Activated CD8-positive, alpha-beta memory T cell treated with anti-CD3 and anti-CD28 coated beads, Interleukin-2, amount 50 U/mL, for 24 hours (primary cell): ENCODE data around the gene NSD2.
A peak's percentile ranks its signal among the peaks of the same experiment; 100 is the strongest.
"Not testable (repeated sequence)": the region's sequence is repeated elsewhere in the genome, so short reads cannot be mapped to it uniquely, and the experiment has no call there.

ENCODE experiments used
- DNase-seq: peaks from one replicate; pipeline ENCODE4 v3.0.0-alpha.2; 2020; ENCODE audit errors: extremely low read depth

NSD2 gene

DNA sequence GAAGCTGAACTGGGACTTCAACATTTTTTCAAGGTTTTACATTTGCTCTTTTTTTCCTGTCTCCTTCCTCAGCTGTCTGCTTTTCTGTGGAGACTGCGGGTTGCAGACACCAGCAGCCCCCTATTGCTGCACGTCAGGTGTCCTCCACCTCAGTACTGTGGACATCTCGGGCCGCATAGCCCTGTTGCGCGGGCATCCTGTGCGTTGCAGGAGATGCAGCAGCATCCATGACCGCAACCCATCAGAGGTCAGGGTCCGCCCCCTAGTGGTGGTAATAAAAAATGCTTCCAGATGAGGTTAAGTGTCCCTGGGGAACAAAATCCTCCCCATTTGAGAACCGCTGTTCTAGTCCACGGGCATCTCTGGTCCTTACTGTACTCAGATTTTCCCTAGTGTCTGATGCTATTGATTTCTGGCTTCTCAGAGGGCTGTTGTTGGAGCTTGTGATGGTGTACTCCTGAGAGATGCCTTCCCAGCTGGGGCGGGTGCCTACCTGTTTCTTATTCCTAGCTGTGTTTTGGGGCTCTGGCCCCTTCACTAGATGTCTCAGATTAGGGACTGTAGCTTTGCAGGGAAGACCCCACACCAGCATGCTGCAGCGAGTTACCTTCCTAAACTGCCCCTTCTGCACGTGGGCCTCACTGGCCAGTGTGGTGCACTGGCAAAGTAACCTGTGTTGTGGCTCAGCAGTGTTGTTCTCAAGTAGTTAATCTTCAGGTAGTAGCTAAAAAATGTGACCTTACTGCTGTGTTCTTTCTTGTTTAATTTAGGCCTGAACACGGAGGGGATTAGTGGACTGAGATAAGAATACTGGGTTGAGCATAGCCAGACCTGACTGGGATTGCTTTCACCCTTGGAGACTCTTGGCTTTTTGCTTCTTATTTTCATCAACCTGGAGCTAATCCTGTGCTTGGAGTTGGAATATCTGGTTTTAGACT, 28.2 kb downstream of the NSD2 start:
- DNase-seq, result peak; percentile 20

DNA sequence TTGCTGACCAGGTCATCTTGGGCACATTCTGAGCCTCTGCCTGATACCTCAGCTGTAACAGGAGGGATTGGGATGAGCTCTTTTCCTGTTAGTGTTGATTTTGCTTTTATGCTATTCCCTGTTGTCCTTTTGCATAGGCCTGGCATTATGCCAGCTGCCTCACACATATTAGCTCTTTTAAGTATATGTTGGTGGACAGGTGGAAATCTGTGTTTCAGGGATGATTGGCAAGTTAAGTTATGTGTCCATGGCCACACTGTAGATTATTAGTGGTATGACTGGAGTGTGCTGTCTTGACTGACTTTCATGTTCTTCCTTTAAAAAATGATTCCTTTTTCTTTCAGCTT, 28.9 kb downstream of the NSD2 start:
- no peak for DNase-seq

DNA sequence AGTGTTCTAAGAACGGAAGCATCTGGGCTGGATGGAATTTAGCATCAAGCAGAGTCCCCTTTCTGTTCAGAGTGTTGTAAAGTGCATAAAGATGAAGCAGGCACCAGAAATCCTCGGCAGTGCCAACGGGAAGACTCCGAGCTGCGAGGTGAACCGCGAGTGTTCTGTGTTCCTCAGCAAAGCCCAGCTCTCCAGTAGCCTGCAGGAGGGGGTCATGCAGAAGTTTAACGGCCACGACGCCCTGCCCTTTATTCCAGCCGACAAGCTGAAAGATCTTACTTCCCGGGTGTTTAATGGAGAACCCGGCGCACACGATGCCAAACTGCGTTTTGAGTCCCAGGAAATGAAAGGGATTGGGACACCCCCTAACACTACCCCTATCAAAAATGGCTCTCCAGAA, 29.4 kb downstream of the NSD2 start:
- DNase-seq, result no peak

DNA sequence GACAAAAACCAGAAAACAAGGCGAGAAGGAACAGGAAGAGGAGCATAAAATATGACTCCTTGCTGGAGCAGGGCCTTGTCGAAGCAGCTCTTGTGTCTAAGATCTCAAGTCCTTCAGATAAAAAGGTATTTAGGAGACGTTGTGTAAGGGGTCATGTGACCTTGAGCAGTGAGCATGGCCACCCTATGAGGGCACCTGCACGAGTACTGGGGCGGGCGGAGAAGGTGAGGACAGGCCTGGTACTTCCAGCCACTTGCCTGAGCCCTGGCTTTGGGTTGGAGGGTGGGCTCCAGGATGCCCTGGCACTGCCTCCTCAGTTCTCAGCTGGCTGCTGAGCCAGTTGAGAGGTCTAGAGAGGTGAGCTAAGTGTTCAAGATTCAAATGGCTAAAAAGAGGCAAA, 29.9 kb downstream of the NSD2 start:
- no peak for DNase-seq

DNA sequence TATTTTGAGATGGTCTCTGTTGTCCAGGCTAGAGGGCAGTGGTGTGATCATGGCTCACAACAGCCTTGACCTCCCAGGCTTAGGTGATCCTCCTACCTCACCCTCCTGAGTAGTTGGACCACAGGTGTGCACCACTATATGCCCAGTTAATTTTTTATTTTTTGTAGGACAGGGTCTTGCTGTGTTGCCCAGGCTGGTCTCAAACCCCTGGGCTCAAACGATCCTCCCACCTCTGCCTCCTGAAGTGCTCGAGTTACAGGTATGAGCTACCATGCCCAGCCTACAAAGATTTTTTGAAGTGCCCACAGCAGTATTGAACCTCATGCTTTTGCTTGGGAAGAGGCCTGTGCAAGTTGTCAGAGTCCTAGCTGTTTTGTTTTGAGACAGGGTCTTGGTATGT, 31.1 kb downstream of the NSD2 start:
- no peak for DNase-seq

DNA sequence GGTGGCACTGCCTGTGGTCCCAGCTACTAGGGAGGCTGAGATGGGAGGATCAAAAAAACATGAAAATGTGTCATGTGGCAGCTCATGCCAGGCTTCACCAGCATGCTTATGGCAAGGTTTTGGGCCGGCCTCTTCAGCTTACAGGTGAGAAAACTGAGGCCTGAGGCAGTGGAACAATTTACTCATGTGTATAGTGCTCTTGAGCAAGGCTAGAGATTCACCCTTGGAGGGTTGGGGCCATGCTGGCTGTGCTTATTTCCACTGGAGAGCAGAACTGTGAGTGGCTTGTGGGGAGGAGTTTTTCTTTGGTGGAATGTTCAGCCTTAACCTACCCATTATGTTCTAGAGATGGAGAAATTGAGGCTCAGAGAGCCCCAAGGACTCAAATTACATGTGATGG, 31.8 kb downstream of the NSD2 start:
- no peak for DNase-seq

DNA sequence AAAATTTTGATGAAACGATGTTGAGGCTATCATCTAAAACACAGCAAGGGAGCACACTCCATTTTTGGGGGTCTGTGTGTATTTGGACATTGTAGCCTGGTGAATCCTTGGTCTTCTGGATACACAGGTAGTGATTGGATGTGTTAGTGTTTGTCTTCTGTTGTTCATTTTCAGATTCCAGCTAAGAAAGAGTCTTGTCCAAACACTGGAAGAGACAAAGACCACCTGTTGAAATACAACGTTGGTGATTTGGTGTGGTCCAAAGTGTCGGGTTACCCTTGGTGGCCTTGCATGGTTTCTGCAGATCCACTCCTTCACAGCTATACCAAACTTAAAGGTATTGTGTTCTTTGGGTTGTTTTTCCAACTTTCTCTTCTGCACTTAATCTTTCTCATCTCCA, 32.8 kb downstream of the NSD2 start:
- DNase-seq, result no peak

DNA sequence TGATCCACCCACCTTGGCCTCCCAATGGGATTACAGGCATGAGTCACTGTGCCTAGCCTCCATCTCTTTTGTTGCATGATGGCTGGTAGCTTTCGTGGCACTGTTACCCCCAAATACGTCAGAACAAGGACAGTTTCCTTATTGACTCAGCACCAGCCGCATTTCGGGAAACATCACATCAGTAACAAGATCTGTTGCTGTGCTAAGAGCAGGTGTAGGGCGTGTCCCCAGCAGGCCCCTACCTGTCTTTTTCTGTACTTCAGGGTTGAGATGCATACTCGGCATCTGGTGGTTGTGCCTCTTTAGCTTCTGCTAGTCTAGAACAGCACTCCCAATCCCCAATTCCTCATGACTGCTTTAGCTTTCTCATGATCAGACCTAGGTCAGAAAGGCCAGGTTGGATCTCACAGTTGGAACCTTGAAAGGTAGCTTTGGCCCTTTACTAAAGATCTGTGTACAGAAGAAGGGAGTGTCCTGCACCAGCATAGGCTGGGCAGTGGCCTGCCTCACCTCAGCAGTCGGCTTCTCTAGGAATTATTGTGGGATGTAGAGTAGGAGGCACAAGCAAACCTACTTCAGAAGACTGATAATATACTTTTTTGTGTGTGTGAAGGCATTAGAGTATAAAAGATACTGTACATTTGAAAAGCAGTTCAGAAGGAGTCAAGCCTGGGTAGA, 36.8 kb downstream of the NSD2 start:
- no peak for DNase-seq

DNA sequence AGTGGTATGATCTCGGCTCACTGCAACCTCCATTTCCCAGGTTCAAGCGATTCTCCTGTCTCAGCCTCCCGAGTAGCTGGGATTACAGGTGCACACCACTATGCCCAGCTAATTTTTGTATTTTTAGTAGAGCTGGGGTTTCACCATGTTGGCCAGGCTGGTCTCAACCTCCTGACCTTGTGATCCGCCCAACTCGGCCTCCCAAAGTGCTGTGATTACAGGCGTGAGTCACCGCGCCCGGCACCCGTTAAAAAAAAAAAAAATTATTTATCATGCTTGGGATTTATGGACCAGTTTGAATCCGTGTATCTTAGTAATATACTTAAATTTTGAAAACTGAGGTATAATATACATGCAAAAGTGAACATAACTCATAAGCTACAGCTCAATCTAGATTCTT, 38.5 kb downstream of the NSD2 start:
- DNase-seq, result not testable (repeated sequence)

DNA sequence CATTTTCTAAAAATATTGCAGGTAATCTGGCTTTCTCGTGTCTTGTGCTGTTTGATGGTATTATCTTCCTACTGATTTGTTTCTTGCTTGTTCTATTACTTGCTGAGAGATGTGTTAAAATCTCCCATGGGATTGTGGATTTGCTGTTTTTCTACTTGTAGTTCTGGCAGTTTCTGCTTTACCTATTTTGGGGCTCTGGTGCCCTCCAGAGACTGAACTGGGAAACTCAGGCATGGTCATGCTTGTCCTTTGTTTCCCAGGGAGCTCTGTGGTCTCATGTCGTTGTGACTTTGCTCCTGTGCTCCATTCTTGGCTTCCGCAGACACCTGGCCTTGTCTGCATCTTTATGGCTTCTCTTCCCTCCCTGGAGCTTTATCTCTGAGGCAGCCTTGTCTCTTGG, 39.5 kb downstream of the NSD2 start:
- no peak for DNase-seq

DNA sequence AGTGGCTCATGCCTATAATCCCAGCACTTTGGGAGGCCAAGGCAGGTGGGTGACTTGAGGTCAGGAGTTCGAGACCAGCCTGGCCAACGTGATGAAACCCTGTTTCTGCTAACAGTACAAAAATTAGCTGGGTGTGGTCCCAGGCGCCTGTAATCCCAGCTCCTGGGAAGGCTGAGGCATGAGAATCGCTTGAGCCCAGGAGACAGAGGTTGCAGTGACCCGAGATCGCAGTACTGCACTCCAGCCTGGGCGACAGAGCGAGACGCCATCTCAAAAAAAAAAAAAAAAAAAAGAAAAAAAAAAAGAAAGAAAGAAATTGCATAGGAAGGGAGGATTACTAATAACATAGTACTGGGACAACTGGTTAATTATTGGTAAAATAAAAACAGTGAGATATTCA, 40.1 kb downstream of the NSD2 start:
- DNase-seq, result not testable (repeated sequence)

DNA sequence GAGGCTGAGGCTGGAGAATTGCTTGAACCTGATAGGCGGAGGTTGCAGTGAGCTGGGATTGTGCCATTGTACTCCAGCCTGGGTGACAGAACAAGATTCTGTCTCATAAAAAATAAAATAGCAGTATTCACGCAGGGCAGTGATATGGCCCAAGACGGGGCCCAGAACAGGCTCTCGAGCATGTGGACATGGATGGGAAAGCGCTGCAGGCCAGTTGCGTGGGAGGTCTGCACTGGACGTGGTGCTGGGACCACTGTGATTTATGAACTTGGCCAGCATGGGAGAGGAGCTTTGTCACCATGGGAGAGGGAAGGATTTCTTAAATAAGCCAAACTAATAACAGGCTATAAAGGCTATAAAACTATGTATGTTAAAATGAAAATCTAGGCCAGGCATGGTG, 51.6 kb downstream of the NSD2 start:
- no peak for DNase-seq

DNA sequence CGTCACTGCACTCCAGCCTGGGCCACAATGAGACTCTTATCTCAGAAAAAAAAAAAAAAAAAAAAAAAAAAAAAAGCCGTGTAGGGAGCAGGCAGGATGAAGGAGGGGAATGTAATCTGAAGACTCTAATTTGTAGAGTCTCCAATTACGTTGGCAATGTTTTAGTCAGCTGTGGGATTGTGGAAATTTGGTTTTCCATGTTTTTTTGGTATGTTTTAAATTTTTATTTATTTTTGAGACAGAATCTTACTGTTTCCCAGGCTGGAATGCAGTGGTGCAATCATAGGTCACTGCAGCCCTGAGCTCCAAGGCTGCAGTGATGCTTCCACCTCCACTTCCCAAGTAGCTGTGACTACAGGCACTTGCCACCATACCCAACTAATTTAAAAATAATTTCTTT, 56.5 kb downstream of the NSD2 start:
- DNase-seq, result no peak

DNA sequence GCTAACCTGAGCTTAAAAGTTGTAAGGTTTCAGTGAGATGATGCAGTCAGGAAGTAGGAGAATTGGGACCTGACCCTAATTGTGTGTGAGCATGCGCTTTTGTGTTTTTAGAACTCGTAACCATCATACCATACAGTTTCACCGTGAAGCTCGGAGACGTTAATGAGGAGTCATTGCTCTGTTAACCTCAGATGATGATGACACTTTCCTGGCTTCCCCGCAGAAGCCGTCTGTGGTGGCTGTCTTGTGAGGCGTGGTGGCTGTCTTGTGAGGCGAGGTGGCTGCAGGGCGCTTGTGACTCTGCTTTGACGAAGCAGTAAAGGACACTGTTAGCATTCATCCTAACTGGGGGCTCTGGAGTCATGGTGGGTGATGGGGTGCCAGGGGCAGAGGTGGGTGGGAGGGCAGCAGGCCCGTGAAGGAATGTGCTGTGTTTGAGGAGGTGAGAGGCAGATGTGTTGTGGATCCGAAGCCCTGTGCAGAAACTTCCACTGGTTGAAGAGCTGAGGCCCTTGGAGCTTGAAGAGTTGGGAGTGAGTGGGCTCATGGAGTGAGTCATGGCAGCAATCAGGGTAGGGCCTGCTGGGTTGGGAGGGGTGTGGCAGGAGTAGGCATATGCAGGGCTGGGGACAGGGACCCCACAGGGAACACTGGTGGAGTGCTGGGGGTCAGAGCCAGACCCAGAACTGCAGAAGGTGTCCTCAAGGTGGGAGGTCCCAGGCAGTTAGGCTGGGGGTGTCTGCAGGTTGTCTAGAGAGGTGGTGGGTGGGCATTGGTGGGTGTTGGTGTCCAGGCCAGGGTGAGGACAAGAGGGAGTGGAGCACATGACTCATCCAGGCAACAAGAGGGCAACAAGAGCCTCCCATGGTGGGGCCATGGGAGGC, 57.4 kb downstream of the NSD2 start:
- DNase-seq, result no peak

DNA sequence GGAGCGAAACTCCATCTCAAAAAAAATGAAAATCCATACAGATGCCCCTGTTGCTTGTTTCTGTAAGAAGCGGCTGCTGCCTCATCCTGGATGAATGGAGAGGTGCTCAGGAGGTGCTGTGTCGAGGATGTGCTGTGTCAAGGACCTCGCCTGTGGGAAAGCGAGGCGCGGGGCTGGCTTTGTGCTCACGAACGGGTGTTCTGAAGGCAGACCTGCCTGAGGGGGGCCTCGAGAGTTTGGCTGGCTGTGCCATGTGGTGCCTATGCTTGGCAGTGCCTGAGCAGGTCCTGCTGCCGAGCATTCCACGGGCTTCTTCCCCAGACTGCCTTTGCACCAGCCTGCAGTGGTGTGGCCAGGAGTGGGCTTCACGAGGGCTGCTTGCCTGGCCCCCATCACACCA, 61.5 kb downstream of the NSD2 start:
- no peak for DNase-seq

DNA sequence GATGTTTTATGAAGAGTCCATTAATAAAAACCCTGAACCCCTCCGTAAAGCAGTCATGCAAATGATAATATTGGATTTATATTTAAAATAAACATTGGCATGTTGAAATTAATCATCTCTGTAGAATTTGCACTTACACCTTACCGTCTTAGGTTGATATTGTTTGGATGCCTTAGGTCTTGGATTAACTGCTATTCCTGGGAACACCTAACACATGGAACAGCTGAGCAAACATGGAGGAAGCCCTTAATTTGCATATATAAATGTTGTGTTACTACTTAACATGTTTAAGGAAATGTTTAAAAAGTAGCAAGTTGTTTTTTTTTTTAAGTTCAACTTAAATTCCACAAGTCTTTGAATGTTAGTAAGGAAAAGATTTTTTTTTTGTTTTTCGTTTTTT, 62.5 kb downstream of the NSD2 start:
- DNase-seq, result no peak

DNA sequence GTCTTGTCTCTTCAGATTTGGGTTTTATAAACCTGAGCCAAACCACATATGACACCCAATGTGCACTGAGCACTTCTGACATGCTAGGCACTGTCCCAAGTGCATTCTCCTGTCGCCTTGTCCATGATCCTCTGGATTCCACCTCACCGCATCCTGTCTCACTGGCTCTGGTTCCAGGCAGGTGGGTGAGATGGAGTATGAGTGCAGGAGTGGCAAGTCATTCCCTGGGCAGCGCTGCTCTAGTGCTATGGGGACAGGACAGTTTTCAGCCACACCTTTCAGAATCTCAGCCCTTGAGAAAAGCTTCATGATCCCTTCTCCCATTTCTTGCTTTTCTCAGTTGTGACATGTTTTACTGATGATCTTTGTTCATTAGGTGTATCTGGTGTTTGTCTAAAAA, 66.4 kb downstream of the NSD2 start:
- no peak for DNase-seq

DNA sequence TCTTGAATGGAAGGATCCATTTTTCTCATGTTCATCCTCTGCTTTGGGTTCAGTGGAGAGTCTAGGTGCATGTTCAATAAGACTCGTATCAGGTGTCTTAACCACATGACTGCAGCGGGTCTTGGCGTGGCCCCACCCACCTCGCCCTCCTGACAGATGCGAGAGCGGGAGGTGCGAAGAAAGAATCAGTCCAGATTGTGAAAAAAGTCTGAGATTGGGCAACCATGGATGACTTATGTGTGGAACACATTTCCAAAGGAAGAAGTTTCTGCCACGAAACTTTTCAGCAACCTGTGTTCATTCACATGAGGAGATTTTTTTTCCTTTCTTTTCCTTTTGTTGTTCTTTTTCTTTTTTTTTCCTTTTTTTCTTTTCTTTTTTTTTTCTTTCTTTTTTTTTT, 66.8 kb downstream of the NSD2 start:
- DNase-seq, result no peak

DNA sequence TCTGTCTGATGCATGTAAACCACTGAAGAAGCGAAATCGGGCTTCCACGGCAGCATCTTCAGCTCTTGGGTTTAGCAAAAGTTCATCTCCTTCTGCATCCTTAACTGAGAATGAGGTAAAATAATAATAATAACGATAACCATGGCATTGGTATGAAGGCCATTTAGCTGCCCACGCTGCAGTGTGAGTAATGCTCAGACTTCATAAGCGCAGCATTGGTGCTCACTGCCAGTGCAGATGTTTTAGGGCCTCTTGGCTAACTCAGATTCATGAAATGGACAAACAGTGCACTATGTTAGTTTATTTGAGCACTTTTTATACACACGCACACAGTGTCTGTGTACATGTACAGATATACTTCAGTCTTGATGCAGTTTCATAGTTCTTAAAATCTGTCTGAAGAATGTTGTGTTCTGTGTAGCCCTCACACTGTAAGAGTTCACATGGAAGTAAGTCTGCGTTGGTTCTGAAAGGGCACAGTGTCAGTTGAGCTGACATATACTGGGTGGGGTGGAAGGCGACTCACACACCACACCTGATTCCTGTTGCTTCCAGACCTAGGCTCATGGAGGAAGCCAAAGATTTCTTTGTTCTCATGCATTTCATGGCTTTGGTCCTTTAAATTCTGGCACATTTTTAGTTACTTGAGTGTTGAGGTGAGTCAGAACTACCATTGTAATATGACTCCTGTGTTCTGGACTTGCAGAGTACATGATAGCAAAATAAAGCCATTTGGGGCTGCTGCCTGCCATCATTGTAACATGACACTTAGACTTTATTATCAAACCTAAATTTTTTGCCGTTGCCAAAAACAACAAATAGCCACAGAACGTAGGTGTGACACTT, 68.7 kb downstream of the NSD2 start:
- no peak for DNase-seq

DNA sequence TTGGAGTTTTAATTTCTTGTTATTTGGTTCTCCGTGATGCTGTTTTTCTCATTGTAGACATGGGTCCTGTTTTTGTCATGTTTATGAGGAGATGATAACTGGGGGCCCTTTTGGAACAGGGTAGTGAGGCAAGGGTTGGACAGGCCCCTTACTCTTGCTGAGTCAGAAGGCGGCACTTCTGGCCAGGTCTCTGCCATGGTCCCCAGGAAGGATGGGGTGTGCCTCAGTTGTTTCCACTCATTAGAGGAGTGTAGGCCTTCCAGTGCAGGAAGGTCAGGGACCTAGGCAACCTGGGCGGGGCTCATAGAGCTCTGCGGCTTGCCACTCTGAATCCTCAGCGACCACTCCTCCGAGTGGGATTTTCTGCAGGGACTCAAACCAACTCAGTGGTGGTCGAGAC, 69.4 kb downstream of the NSD2 start:
- DNase-seq, result no peak

DNA sequence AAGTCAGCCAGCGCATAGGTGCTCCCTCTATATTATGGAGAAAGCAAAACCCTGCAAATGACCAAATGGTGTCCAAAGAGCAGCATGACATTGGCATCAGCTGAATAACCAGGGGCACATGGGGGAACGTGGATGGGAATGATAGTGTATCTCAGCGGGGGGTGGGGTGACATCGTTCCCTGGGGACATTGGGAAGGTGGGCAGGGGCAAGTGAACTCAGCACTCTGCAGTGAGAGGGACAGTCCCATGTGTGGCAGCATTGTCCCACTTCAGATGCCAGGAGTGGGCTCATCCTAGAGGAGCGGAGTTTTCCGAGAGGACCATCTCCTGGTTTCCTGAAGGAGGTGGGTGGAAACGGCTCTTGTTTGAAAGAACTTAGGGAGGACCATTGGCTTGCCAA, 72.7 kb downstream of the NSD2 start:
- DNase-seq, result no peak
